Gastrocnemius medialis (tissue), 4 donors: Measurements from ENCODE around the gene ZBTB45. TPM values are rescaled to one million over a fixed set of nuclear protein-coding genes. Genes with fewer than 3 reads are reported as not detected.

ENCODE experiments used
- ATAC-seq, 2 donors: fragments of 150-250 bp; one replicate each; pipeline ENCODE4 v1.9.1; 2016
- DNase-seq, 2 donors: peaks; one replicate each; pipeline ENCODE4 v3.0.0-alpha.2; 2019
- H3K27ac ChIP-seq, 4 donors: fragments of 200-600 bp; sonication (generic); 1 replicate in 1 of 4; 2 replicates in 3 of 4; pipeline ENCODE4 v1.5.1; 2016 to 2018; ENCODE audit warnings: mild to moderate bottlenecking in 2 of 4, moderate library complexity in 1 of 4
- H3K27me3 ChIP-seq, 3 donors: fragments of 200-600 bp; sonication (generic) in 2 of 3; 1 replicate in 1 of 3; 2 replicates in 2 of 3; pipeline versions ENCODE4 v1.5.1 to v1.6.0; 2016 to 2019; ENCODE audit warnings: mild to moderate bottlenecking in 1 of 3, moderate library complexity in 1 of 3
- H3K36me3 ChIP-seq, 2 donors: fragments of 200-600 bp; sonication (generic) in 1 of 2; one replicate each; pipeline ENCODE4 v1.5.1; 2017 to 2018
- H3K4me1 ChIP-seq, 2 donors: fragments of 200-600 bp; sonication (generic) in 1 of 2; one replicate each; pipeline ENCODE4 v1.5.1; 2016 to 2017; ENCODE audit warnings: mild to moderate bottlenecking in 2 of 2
- H3K4me3 ChIP-seq, 4 donors: fragments of 200-600 bp; sonication (generic) in 3 of 4; 1 replicate in 1 of 4; 2 replicates in 3 of 4; pipeline ENCODE4 v1.5.1; 2016 to 2019; ENCODE audit warnings: mild to moderate bottlenecking in 2 of 4
- H3K9me3 ChIP-seq, 3 donors: fragments of 200-600 bp; sonication (generic) in 2 of 3; 1 replicate in 1 of 3; 2 replicates in 2 of 3; pipeline ENCODE4 v1.5.1; 2016 to 2019
- CTCF ChIP-seq, 5 experiments: fragments of 450-650 bp in 3 of 5; fragments of 200-600 bp in 2 of 5; sonication (generic) in 2 of 5; IDR thresholded peaks in 4 of 5; conservative IDR thresholded peaks in 1 of 5; 1 replicate in 4 of 5; 2 replicates in 1 of 5; pipeline ENCODE4 v1.5.1; 2016 to 2019; ENCODE audit warnings: antibody characterized with exemption in 5 of 5, mild to moderate bottlenecking in 3 of 5, moderate library complexity in 3 of 5
- POLR2A ChIP-seq, 2 donors: fragments of 450-650 bp; IDR thresholded peaks; one replicate each; pipeline ENCODE4 v1.6.1; 2017; ENCODE audit warnings: antibody characterized with exemption in 2 of 2, mild to moderate bottlenecking in 2 of 2, moderate library complexity in 2 of 2
- in situ Hi-C, 4 donors: fragments of 200-750 bp; cut with MboI; loops; one replicate each; pipeline versions ENCODE4 v1.15.0 to v1.8.0; 2017; ENCODE audit warnings: low sequenced_read_pairs in 4 of 4
- intact Hi-C: fragments of 100-400 bp; cut with DNase I; formaldehyde crosslinking; loops from one replicate; pipeline ENCODE4 v1.15.1; 2023; ENCODE audit warnings: low total_unique reads
- total RNA-seq, 4 donors: library from RNA; depleted of rRNA; stranded (reverse); fragments of >200 nt; gene quantifications; one replicate each; pipeline versions ENCODE4 v1.1.0 to v1.2.3, GENCODE V29; 2016

Gene ZBTB45
- total RNA-seq, 4 donors from 2014 or later, result 5.9 to 12.2 (median 9.6) TPM

GRCh38 chr19:58547323-58548312 lies 28.0 kb upstream of the ZBTB45 start:
- ATAC-seq (no peak), DNase-seq (no peak)
- no peak overlapping the region for H3K27ac ChIP-seq
- TF ChIP-seq CTCF (IDR thresholded peaks at IDR 0.05 in 4 of 5, conservative IDR thresholded peaks at IDR 0.05 in 1 of 5), result no peak
- no peak for TF ChIP-seq POLR2A (IDR thresholded peaks at IDR 0.05)
- no peak overlapping the region for H3K4me3 ChIP-seq
- intact Hi-C loops (no loop called here), in situ Hi-C loops (no loop called here)
- H3K9me3 ChIP-seq, result no peaks in the 10 kb centered on the region
- H3K27me3 ChIP-seq, result no peaks in the 10 kb centered on the region
- peaks cover 21 to 26% of the 10 kb centered on the region in 2 donors for H3K4me1 ChIP-seq
- H3K36me3 ChIP-seq, result peaks cover 3 to 65% of the 10 kb centered on the region in 2 donors

DNA sequence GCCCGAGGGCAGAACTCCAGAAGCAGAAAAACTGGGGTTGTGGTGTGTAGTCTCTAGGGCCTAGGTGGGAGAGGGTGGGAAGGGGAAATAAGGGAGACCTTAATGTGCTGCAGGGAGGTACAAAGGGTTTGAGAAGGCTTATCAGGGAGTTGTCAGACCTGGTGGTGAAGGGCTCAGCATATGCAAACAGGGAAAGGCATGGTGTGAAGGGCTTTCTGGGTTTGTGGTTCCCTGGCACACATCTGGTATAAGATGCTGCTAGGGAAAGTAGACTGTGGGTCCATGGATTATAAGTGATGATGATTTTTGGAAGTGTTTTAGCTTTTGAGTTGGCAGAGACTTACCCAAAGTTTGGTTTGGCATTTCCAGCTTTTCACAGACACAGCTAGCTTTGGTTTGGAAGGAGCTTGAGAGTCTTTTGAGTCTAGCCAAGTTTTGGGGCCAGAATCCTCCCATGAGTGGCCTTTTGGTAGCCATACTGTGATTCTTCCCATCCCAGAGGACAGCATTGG lies 26.5 kb upstream of the ZBTB45 start:
- H3K4me3 ChIP-seq, result peak overlapping the region; percentile 75 to 94 (median 88)
- in situ Hi-C loops (no loop called here), intact Hi-C loops (no loop called here)
- DNase-seq (no peak), ATAC-seq (no peak)
- H3K27ac ChIP-seq, result peak overlapping the region; percentile 63 to 97 (median 93)
- H3K27me3 ChIP-seq, result no peaks in the 10 kb centered on the region
- peaks cover 3 to 51% of the 10 kb centered on the region in 2 donors for H3K36me3 ChIP-seq
- TF ChIP-seq CTCF (IDR thresholded peaks at IDR 0.05 in 4 of 5, conservative IDR thresholded peaks at IDR 0.05 in 1 of 5), result no peak
- no peak for TF ChIP-seq POLR2A (IDR thresholded peaks at IDR 0.05)
- H3K9me3 ChIP-seq, result no peaks in the 10 kb centered on the region
- peaks cover 21 to 26% of the 10 kb centered on the region in 2 donors for H3K4me1 ChIP-seq

DNA sequence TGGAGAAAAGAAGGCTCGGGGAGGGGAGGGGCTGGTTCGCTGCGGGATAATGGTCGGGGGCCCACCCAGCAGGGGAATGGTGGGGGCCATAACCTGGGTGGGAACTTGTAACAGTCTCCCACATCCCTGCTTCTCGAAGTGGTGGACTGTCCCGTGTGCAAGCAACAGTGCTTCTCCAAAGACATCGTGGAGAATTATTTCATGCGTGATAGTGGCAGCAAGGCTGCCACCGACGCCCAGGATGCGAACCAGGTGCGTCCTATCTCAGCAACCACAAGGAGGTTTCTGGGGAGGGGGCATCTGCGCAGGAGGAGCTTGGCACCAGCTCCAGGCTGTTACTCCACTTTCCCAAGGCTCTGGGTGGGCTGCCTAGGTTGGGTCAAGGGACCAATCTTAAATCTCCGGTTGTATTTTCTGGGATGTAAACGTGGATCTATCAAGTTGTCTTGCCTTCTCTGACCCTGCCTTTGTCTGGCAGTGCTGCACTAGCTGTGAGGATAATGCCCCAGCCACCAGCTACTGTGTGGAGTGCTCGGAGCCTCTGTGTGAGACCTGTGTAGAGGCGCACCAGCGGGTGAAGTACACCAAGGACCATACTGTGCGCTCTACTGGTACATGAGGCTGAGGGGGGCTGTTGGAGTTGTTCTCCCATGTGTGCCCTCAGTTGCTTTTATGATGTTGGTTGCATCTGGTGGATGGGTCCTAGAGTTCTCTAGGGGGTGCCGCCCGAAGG lies 25.8 kb upstream of the ZBTB45 start:
- no peak for ATAC-seq
- DNase-seq, result no peak
- Histone ChIP-seq H3K27ac (peak overlapping the region; percentile 63 to 97 (median 93)), H3K9me3 (no peaks in the 10 kb centered on the region), H3K4me1 (peaks cover 21 to 26% of the 10 kb centered on the region in 2 donors), H3K27me3 (no peaks in the 10 kb centered on the region), H3K4me3 (peak overlapping the region; percentile 75 to 94 (median 88)), H3K36me3 (peaks cover 3 to 44% of the 10 kb centered on the region in 2 donors)
- TF ChIP-seq CTCF (IDR thresholded peaks at IDR 0.05 in 4 of 5, conservative IDR thresholded peaks at IDR 0.05 in 1 of 5) (no peak), POLR2A (IDR thresholded peaks at IDR 0.05) (no peak)
- in situ Hi-C loops (no loop called here), intact Hi-C loops (no loop called here)

GRCh38 chr19:58544591-58545285 lies 25.1 kb upstream of the ZBTB45 start:
- Histone ChIP-seq H3K36me3 (peaks cover 3 to 37% of the 10 kb centered on the region in 2 donors), H3K4me3 (peak overlapping the region; percentile 75 to 94 (median 88)), H3K27me3 (no peaks in the 10 kb centered on the region), H3K27ac (peak overlapping the region; percentile 92 to 97 (median 96)), H3K9me3 (no peaks in the 10 kb centered on the region), H3K4me1 (peaks cover 21 to 26% of the 10 kb centered on the region in 2 donors)
- peak in 1 of 5 experiments; percentile 3 for TF ChIP-seq CTCF (IDR thresholded peaks at IDR 0.05 in 4 of 5, conservative IDR thresholded peaks at IDR 0.05 in 1 of 5)
- TF ChIP-seq POLR2A (IDR thresholded peaks at IDR 0.05), result no peak
- in situ Hi-C loops (no loop called here), intact Hi-C loops (loop anchor here (1.0 kb wide), 4 partner anchors 14 to 45 kb away; partner anchors contain the start of genes MZF1, UBE2M and ZBTB45)
- no peak for DNase-seq
- peak; percentile 63 to 64 for ATAC-seq
